Stimulated activated naive CD8-positive, alpha-beta T cell treated with anti-CD3 and anti-CD28 coated beads, Interleukin-15, Interleukin-2, amounts not matched to agents 100 U/mL and 50 U/mL, for 24 hours (primary cell): ENCODE results near the gene WSB1.

Source experiments
- ATAC-seq: fragments of 150-1000 bp; cut with Tn5 transposase; one replicate; pipeline ENCODE4 v1.10.0; 2021
- DNase-seq: peaks from one replicate; pipeline ENCODE4 v3.0.0; 2021

The WSB1 gene

GRCh38 chr17:27338536-27338985, 44.6 kb downstream of the WSB1 start:
- DNase-seq, result no peak
- ATAC-seq, result no peak

GRCh38 chr17:27339198-27339835, 45.4 kb downstream of the WSB1 start:
- ATAC-seq, result no peak
- DNase-seq, result no peak

- DNase-seq (peak; percentile 52), ATAC-seq (peak; percentile 88)
Observed at GRCh38 chr17:27339836-27340550, 46.1 kb downstream of the WSB1 start.

GRCh38 chr17:27340575-27340974, 46.7 kb downstream of the WSB1 start:
- DNase-seq (no peak), ATAC-seq (no peak)

- ATAC-seq (no peak), DNase-seq (no peak)
Observed at GRCh38 chr17:27341041-27341471, 47.1 kb downstream of the WSB1 start.

- no peak for ATAC-seq
- DNase-seq, result no peak
Observed at GRCh38 chr17:27342059-27342458, 48.1 kb downstream of the WSB1 start.

GRCh38 chr17:27343294-27343693, 49.4 kb downstream of the WSB1 start:
- DNase-seq, result no peak
- no peak for ATAC-seq

- DNase-seq, result no peak
- ATAC-seq, result no peak
Observed at GRCh38 chr17:27343977-27344607, 50.2 kb downstream of the WSB1 start.

- no peak for ATAC-seq
- DNase-seq, result no peak
Observed at GRCh38 chr17:27345141-27345904, 51.4 kb downstream of the WSB1 start.

GRCh38 chr17:27346228-27346899, 52.5 kb downstream of the WSB1 start:
- DNase-seq (no peak), ATAC-seq (no peak)

GRCh38 chr17:27348196-27348595, 54.3 kb downstream of the WSB1 start:
- DNase-seq, result no peak
- no peak for ATAC-seq

GRCh38 chr17:27349540-27350021, 55.7 kb downstream of the WSB1 start:
- ATAC-seq (no peak), DNase-seq (no peak)

- DNase-seq (no peak), ATAC-seq (no peak)
Observed at GRCh38 chr17:27351759-27352158, 57.8 kb downstream of the WSB1 start.

- ATAC-seq (no peak), DNase-seq (no peak)
Observed at GRCh38 chr17:27352448-27353032, 58.6 kb downstream of the WSB1 start.

GRCh38 chr17:27353033-27353460, 59.1 kb downstream of the WSB1 start:
- ATAC-seq, result no peak
- no peak for DNase-seq

- ATAC-seq (peak; percentile 92), DNase-seq (peak; percentile 92)
Observed at GRCh38 chr17:27353461-27354050, 59.6 kb downstream of the WSB1 start.

GRCh38 chr17:27354051-27354490, 60.2 kb downstream of the WSB1 start:
- DNase-seq (no peak), ATAC-seq (no peak)

- no peak for ATAC-seq
- DNase-seq, result no peak
Observed at GRCh38 chr17:27354491-27355081, 60.7 kb downstream of the WSB1 start.

GRCh38 chr17:27355419-27355818, 61.5 kb downstream of the WSB1 start:
- DNase-seq (no peak), ATAC-seq (no peak)

GRCh38 chr17:27356091-27356705, 62.3 kb downstream of the WSB1 start:
- ATAC-seq (no peak), DNase-seq (no peak)
